SH-SY5Y (cell line): ENCODE data around the gene APH1B.

Experiments used
- GATA2 ChIP-seq: IDR thresholded peaks from 2 replicates; pipeline ENCODE4 v1.6.1; 2011; ENCODE audit warnings: mild to moderate bottlenecking, low read depth, low read length
- GATA3 ChIP-seq: IDR thresholded peaks from 2 replicates; pipeline ENCODE4 v1.6.1; 2011; ENCODE audit warnings: low read depth, mild to moderate bottlenecking, low read length, moderate library complexity

DNA sequence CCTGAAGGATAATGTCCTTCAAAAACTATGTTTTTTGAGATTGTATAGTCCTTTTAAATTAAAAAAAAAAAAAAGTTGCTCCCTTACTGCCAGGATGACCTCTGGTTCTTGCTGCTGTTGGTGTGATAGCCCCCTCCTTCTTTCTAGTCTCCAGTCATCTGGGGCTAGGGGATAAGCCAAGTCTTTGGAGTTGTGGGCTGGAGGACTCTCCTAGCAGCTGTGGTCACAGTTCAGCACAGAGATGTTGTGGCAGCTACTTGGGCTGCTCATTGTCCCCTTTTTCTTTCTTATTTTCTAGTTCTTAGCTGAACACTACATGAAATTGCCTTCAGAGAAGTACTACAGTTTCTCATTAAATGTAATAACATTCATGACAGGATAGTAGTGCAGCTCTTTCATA lies 39.2 kb upstream of the APH1B start:
- TF ChIP-seq GATA3 (no peak), GATA2 (no peak)
